Natural killer cell (primary cell): ENCODE data around the gene SRP72. TPM values are rescaled to one million over a fixed set of nuclear protein-coding genes. Genes with fewer than 3 reads are reported as not detected.

Experiments
- ATAC-seq, 3 donors: fragments of 150-1000 bp in 2 of 3; fragments of 200-7000 bp in 1 of 3; cut with Tn5 transposase; 1 replicate in 1 of 3; 2 replicates in 2 of 3; pipeline ENCODE4 v1.10.0; 2021; ENCODE audit warnings: mild to moderate bottlenecking in 2 of 3, moderate library complexity in 2 of 3
- DNase-seq, 2 donors: peaks; one replicate each; pipeline versions ENCODE4 v3.0.0 to v3.0.0-alpha.2; 2013 to 2021; ENCODE audit warnings: mixed read lengths in 1 of 2
- H3K27ac ChIP-seq: one replicate; pipeline ENCODE4 v1.5.1; 2013; ENCODE audit warnings: mild to moderate bottlenecking, low read length
- H3K27me3 ChIP-seq: one replicate; pipeline ENCODE4 v1.6.1; 2013; ENCODE audit warnings: low read length; ENCODE audit not compliant: control insufficient read depth, insufficient read depth
- H3K36me3 ChIP-seq: one replicate; pipeline ENCODE4 v1.6.1; 2013; ENCODE audit warnings: low read length; ENCODE audit not compliant: control insufficient read depth, insufficient read depth
- H3K4me1 ChIP-seq: one replicate; pipeline ENCODE4 v1.6.1; 2013; ENCODE audit warnings: low read length; ENCODE audit not compliant: control insufficient read depth, insufficient read depth
- H3K4me3 ChIP-seq: one replicate; pipeline ENCODE4 v1.5.1; 2013; ENCODE audit warnings: low read length
- H3K9me3 ChIP-seq: one replicate; pipeline ENCODE4 v1.6.1; 2013; ENCODE audit warnings: low read length; ENCODE audit not compliant: control insufficient read depth, insufficient read depth
- H3K27ac Mint-ChIP-seq, 2 donors: one replicate each; pipeline ENCODE4 v1.8.0; 2022; ENCODE audit warnings: mild to moderate bottlenecking in 2 of 2, mixed read lengths in 2 of 2, moderate library complexity in 1 of 2
- H3K27me3 Mint-ChIP-seq, 2 donors: one replicate each; pipeline ENCODE4 v1.8.0; 2022; ENCODE audit warnings: low read depth in 2 of 2, mixed read lengths in 2 of 2
- H3K36me3 Mint-ChIP-seq: one replicate; pipeline ENCODE4 v1.8.0; 2022; ENCODE audit warnings: mixed read lengths
- H3K4me1 Mint-ChIP-seq, 2 donors: one replicate each; pipeline ENCODE4 v1.8.0; 2022; ENCODE audit warnings: mixed read lengths in 2 of 2
- H3K4me3 Mint-ChIP-seq: one replicate; pipeline ENCODE4 v1.8.0; 2022; ENCODE audit warnings: mild to moderate bottlenecking, moderate library complexity, mixed read lengths
- H3K9me3 Mint-ChIP-seq, 2 donors: one replicate each; pipeline ENCODE4 v1.8.0; 2022; ENCODE audit warnings: mixed read lengths in 2 of 2
- WGBS: methylation state at CpG from one replicate; pipeline ENCODE4 v1.1.7; 2013; ENCODE audit warnings: missing lambda C conversion rate; ENCODE audit not compliant: insufficient coverage; 5-methylcytosine and 5-hydroxymethylcytosine counted together
- intact Hi-C: fragments of 100-400 bp; cut with micrococcal nuclease; formaldehyde crosslinking; loops from one replicate; pipeline ENCODE4 v1.14.2; 2022
- total RNA-seq, 4 donors: library from RNA; stranded (reverse); fragments of 120-200 nt in 1 of 4; gene quantifications; one replicate each; pipeline versions ENCODE4 v1.2.3 to v1.2.4, GENCODE V29; 2013 to 2022
- TF ChIP-seq, protein P1 (sequence below): fragments of 200-600 bp; IDR thresholded peaks from one replicate; pipeline ENCODE4 v1.8.0; 2022; ENCODE audit warnings: antibody characterized with exemption

The SRP72 gene
- total RNA-seq, 3 donors from 2014 or later (not counting 1 experiment from before 2014, with no cell fraction given) = 102 to 131 (median 120) TPM

DNA sequence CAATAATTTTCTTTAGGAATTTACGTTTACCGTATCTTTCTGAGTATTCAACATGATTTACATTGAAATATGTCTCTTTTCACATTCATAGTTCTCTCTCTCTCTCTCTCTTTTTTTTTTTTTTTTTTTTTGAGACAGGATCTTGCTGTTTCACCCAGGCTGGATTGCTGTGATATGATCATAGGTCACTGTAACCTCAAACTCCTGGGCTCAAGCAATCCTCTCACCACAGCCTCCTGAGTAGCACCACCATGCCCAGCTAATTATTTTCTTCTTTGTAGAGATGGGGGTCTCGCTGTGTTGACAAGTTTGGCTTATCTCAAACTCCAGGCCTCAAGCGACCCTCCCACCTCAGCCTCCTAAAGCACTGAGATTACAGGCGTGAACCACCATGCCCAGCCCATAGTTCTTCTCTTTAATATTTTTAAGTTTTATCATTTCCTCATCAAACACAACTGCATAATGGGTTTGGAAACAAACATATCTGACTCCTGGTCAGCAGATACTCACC lies 9.8 kb downstream of the SRP72 start:
- Mint-ChIP-seq H3K4me1 (no peaks in the 10 kb centered on the region), H3K27me3 (no peaks in the 10 kb centered on the region), H3K27ac (no peak overlapping the region), H3K4me3 (no peak overlapping the region), H3K9me3 (no peaks in the 10 kb centered on the region), H3K36me3 (peaks cover 20% of the 10 kb centered on the region)
- Histone ChIP-seq H3K27ac (no peak overlapping the region), H3K9me3 (no peaks in the 10 kb centered on the region), H3K36me3 (peaks cover 79% of the 10 kb centered on the region), H3K4me3 (no peak overlapping the region), H3K27me3 (no peaks in the 10 kb centered on the region), H3K4me1 (no peaks in the 10 kb centered on the region)
- 93% methylated on average over 4 of the region's 5 CpGs for WGBS
- TF ChIP-seq, protein P1, sequence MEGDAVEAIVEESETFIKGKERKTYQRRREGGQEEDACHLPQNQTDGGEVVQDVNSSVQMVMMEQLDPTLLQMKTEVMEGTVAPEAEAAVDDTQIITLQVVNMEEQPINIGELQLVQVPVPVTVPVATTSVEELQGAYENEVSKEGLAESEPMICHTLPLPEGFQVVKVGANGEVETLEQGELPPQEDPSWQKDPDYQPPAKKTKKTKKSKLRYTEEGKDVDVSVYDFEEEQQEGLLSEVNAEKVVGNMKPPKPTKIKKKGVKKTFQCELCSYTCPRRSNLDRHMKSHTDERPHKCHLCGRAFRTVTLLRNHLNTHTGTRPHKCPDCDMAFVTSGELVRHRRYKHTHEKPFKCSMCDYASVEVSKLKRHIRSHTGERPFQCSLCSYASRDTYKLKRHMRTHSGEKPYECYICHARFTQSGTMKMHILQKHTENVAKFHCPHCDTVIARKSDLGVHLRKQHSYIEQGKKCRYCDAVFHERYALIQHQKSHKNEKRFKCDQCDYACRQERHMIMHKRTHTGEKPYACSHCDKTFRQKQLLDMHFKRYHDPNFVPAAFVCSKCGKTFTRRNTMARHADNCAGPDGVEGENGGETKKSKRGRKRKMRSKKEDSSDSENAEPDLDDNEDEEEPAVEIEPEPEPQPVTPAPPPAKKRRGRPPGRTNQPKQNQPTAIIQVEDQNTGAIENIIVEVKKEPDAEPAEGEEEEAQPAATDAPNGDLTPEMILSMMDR = no peak
- DNase-seq (no peak), ATAC-seq (no peak)
- intact Hi-C loops = no loop called here

DNA sequence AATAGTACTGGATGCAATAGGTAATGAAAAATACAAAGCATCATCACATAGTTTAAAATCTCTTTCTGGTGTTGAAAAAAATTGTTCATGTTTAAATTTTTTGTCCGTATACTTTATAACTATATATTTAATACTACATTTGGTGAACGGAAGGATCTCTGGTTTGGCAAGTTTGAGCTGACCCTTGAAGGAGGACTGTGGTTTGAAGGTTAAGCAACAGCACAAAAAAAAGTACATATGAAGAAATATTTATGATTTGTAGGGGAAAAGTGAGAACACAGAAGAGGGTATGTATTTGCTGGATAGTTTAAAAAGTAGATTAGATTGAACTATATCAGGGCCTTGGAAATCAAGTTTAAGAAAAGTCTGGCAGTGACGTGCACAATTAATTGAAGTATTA lies 13.3 kb downstream of the SRP72 start:
- no peak overlapping the region for H3K27ac Mint-ChIP-seq
- H3K9me3 ChIP-seq = no peaks in the 10 kb centered on the region

DNA sequence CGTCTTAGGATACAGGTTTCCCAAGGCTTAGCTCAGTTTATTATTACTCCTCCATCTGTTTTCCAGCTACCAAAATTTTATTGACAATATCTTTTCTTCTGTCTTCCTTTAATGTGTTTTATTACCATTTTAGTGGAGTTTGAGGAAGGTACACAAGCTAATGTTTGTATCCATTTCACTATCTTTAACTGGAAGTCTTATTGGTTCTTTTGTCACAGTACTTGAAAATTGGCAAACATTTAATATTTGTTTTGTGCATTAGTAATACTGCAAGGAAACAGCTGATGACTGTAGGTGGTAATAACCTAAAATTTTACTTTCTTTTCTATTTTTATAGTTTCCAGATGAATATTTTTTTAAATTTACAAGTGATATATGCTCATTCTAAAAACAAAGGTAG lies 28.8 kb downstream of the SRP72 start:
- DNase-seq = no peak
- no peak overlapping the region for H3K4me3 Mint-ChIP-seq
- Histone ChIP-seq H3K9me3 (no peaks in the 10 kb centered on the region), H3K27me3 (no peaks in the 10 kb centered on the region), H3K27ac (no peak overlapping the region), H3K4me1 (no peaks in the 10 kb centered on the region), H3K36me3 (peaks cover 29% of the 10 kb centered on the region), H3K4me3 (no peak overlapping the region)
- TF ChIP-seq, protein P1 = no peak
- intact Hi-C loops = no loop called here
- no peaks in the 10 kb centered on the region for H3K27me3 Mint-ChIP-seq
- WGBS = 93% methylated on average over 1 of the region's 1 CpG
- H3K4me1 Mint-ChIP-seq = no peaks in the 10 kb centered on the region
- peaks cover 6% of the 10 kb centered on the region for H3K36me3 Mint-ChIP-seq
- no peak for ATAC-seq
- no peaks in the 10 kb centered on the region for H3K9me3 Mint-ChIP-seq
- no peak overlapping the region for H3K27ac Mint-ChIP-seq

More for the DNA sequence above, 13.3 kb downstream of the SRP72 start:
- no peak for ATAC-seq
- peaks cover 82% of the 10 kb centered on the region for H3K36me3 ChIP-seq
- intact Hi-C loops = no loop called here
- no peaks in the 10 kb centered on the region for H3K27me3 Mint-ChIP-seq
- TF ChIP-seq, protein P1 = no peak
- DNase-seq = no peak
- no peaks in the 10 kb centered on the region for H3K4me1 ChIP-seq
- no peak overlapping the region for H3K27ac ChIP-seq
- no peak overlapping the region for H3K4me3 Mint-ChIP-seq
- peaks cover 20% of the 10 kb centered on the region for H3K36me3 Mint-ChIP-seq
- H3K27me3 ChIP-seq = no peaks in the 10 kb centered on the region
- no peaks in the 10 kb centered on the region for H3K9me3 Mint-ChIP-seq
- 100% methylated on average over 2 of the region's 3 CpGs for WGBS
- no peak overlapping the region for H3K4me3 ChIP-seq
- no peaks in the 10 kb centered on the region for H3K4me1 Mint-ChIP-seq
